ENCODE measurements around the gene HTRA1. TPM values are rescaled to one million over a fixed set of nuclear protein-coding genes. Genes with fewer than 3 reads are reported as not detected.

HTRA1 gene
- polyA plus RNA-seq, 3 donors, result 0.84 to 4.7 (median 2.2) TPM

DNA sequence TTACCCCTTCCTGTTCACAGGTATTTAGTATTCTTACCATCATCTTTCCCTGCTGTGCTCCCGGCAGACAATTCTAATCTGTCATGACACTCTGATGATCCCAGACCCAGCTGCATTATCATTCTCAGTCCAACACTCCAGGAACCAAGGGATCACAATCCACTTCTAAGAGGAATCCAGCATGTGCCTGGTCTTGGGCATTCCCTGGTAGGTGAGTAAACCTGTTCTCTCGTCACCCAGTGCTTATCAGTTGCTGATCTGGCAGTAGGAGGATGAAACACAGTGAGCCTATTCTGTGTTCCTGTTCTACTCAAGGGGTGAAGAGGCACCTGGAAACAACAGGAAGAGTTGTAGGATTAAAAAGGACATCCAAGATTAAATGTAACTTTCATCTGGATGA, 97.9 kb downstream of the HTRA1 start:
- H4K20me1 ChIP-seq (ENCODE audit: insufficient read depth, low read length), result no peaks in the 10 kb centered on the region
- Mint-ChIP-seq H3K27me3 (ENCODE audit: low read depth in 3 of 3) (peaks cover 28 to 64% (median 37%) of the 10 kb centered on the region in 3 donors), H3K36me3 (no peaks in the 10 kb centered on the region), H3K9me3 (peaks cover 0 to 4% (median 0%) of the 10 kb centered on the region in 7 donors), H3K4me1 (peaks cover 2% of the 10 kb centered on the region), H3K27ac (no peak overlapping the region), H3K4me3 (no peak overlapping the region)
- no peak overlapping the region for H3K4me3 ChIP-seq (replicated peaks in 1 of 3; ENCODE audit: low read depth in 2 of 3, low read length in 3 of 3)
- no peak overlapping the region for H2AFZ ChIP-seq (ENCODE audit: insufficient read depth, low read depth, low read length, poor library complexity, severe bottlenecking)
- intact Hi-C loops (cut with micrococcal nuclease), result no loop called here
- H3K79me2 ChIP-seq (ENCODE audit: insufficient read depth, low read length), result no peaks in the 10 kb centered on the region
- H3K4me2 ChIP-seq (replicated peaks; ENCODE audit: extremely low read depth, low read length, poor library complexity, severe bottlenecking), result no peak overlapping the region
- H3K27me3 ChIP-seq (ENCODE audit: control insufficient read depth in 2 of 2, insufficient read depth in 2 of 2, low read length in 2 of 2), result peaks cover 13 to 26% of the 10 kb centered on the region in 2 donors
- no peaks in the 10 kb centered on the region for H3K9me3 ChIP-seq (replicated peaks in 1 of 2; ENCODE audit: control insufficient read depth in 1 of 2, insufficient read depth in 1 of 2, low read length in 2 of 2)
- no peaks in the 10 kb centered on the region for H3K4me1 ChIP-seq (ENCODE audit: control insufficient read depth in 1 of 2, insufficient read depth in 2 of 2, low read length in 2 of 2)
- no peaks in the 10 kb centered on the region for H3K36me3 ChIP-seq (replicated peaks in 1 of 2; ENCODE audit: control insufficient read depth in 1 of 2, insufficient read depth in 2 of 2, low read length in 2 of 2)
- H3K9ac ChIP-seq (ENCODE audit: insufficient read depth, low read length, poor library complexity, severe bottlenecking), result no peak overlapping the region
- no peak for DNase-seq
- WGBS (ENCODE audit: insufficient coverage), result no CpG with 5 or more reads among the region's 2 CpGs
- H3K27ac ChIP-seq (ENCODE audit: low read depth in 1 of 2, low read length in 2 of 2), result no peak overlapping the region
- no peak for TF ChIP-seq CTCF (IDR thresholded peaks at IDR 0.05)

GRCh38 chr10:122560279-122560804, 99.0 kb downstream of the HTRA1 start, which contains the start of gene DMBT1:
TSS of gene DMBT1 (plus strand) at chr10:122560754. CDS start at chr10:122560771, 17 bp downstream.
- Mint-ChIP-seq H3K4me3 (peak within 1 kb of the TSS in 1 of 2 donors; percentile 9), H3K27me3 (ENCODE audit: low read depth in 3 of 3) (peaks cover 32 to 69% (median 38%) of the 10 kb centered on the region in 3 donors), H3K36me3 (no peaks in the 10 kb centered on the region), H3K4me1 (peaks cover 2% of the 10 kb centered on the region), H3K9me3 (peaks cover 0 to 4% (median 0%) of the 10 kb centered on the region in 7 donors), H3K27ac (no peak within 1 kb of the TSS)
- Histone ChIP-seq H3K27me3 (ENCODE audit: control insufficient read depth in 2 of 2, insufficient read depth in 2 of 2, low read length in 2 of 2) (peaks cover 14 to 27% of the 10 kb centered on the region in 2 donors), H3K79me2 (ENCODE audit: insufficient read depth, low read length) (no peaks in the 10 kb centered on the region), H2AFZ (ENCODE audit: insufficient read depth, low read depth, low read length, poor library complexity, severe bottlenecking) (no peak within 1 kb of the TSS), H3K9ac (ENCODE audit: insufficient read depth, low read length, poor library complexity, severe bottlenecking) (no peak within 1 kb of the TSS), H3K36me3 (replicated peaks in 1 of 2; ENCODE audit: control insufficient read depth in 1 of 2, insufficient read depth in 2 of 2, low read length in 2 of 2) (no peaks in the 10 kb centered on the region), H3K9me3 (replicated peaks in 1 of 2; ENCODE audit: control insufficient read depth in 1 of 2, insufficient read depth in 1 of 2, low read length in 2 of 2) (no peaks in the 10 kb centered on the region), H3K4me1 (ENCODE audit: control insufficient read depth in 1 of 2, insufficient read depth in 2 of 2, low read length in 2 of 2) (no peaks in the 10 kb centered on the region), H3K27ac (ENCODE audit: low read depth in 1 of 2, low read length in 2 of 2) (no peak within 1 kb of the TSS), H4K20me1 (ENCODE audit: insufficient read depth, low read length) (no peaks in the 10 kb centered on the region), H3K4me3 (replicated peaks in 1 of 3; ENCODE audit: low read depth in 2 of 3, low read length in 3 of 3) (no peak within 1 kb of the TSS), H3K4me2 (replicated peaks; ENCODE audit: extremely low read depth, low read length, poor library complexity, severe bottlenecking) (no peak within 1 kb of the TSS)
- no peak for DNase-seq
- intact Hi-C loops (cut with micrococcal nuclease), result loop anchor here (10.0 kb wide), 2 partner anchors 126 to 266 kb away; no protein-coding TSS in a partner anchor
- TF ChIP-seq CTCF (IDR thresholded peaks at IDR 0.05), result no peak
- 0% methylated on average over 3 of the region's 4 CpGs for WGBS (ENCODE audit: insufficient coverage)
